Measurements from ENCODE around the gene QARS1.

DNA sequence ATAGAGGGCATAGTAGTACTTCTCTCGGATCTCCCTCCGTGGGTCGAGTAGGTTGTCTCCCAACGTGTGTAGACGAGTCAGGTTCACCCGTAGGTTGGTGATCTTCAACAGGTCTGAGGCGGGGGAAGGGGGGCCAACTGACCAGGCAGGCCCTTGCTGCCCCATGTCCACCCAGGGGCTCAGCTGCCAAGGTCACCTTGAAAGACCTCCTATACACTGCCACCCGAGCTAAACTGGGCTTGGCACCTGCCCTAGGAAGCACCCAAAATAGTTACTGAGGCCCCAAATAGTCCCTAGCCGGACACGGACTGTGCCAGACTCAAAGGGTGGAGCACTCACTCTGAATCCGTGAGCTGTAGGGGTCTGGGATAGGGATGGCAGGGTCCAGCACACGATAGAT lies 26.5 kb upstream of the QARS1 start:
- TF ChIP-seq CTCF (conservative IDR thresholded peaks at IDR 0.05 in 1 of 2, IDR thresholded peaks at IDR 0.05 in 1 of 2; ENCODE audit: extremely low read depth in 1 of 2, insufficient read depth in 1 of 2, low read depth in 1 of 2, low read length in 2 of 2) (no peak), EZH2 (IDR thresholded peaks at IDR 0.05; ENCODE audit: borderline replicate concordance, low read length) (no peak)
